Stimulated activated CD4-positive, alpha-beta T cell treated with anti-CD3 and anti-CD28 coated beads, Interleukin-12 subunit alpha, Interleukin-12 subunit beta, amount 100 ng/mL, for 4 hours (primary cell): ENCODE data around the gene APOBEC3C.
"Not testable (repeated sequence)": the region's sequence is repeated elsewhere in the genome, so short reads cannot be mapped to it uniquely, and the experiment has no call there.

ENCODE experiments used
- DNase-seq: peaks from one replicate; pipeline ENCODE4 v3.0.0-alpha.2; 2020

Gene APOBEC3C

DNA sequence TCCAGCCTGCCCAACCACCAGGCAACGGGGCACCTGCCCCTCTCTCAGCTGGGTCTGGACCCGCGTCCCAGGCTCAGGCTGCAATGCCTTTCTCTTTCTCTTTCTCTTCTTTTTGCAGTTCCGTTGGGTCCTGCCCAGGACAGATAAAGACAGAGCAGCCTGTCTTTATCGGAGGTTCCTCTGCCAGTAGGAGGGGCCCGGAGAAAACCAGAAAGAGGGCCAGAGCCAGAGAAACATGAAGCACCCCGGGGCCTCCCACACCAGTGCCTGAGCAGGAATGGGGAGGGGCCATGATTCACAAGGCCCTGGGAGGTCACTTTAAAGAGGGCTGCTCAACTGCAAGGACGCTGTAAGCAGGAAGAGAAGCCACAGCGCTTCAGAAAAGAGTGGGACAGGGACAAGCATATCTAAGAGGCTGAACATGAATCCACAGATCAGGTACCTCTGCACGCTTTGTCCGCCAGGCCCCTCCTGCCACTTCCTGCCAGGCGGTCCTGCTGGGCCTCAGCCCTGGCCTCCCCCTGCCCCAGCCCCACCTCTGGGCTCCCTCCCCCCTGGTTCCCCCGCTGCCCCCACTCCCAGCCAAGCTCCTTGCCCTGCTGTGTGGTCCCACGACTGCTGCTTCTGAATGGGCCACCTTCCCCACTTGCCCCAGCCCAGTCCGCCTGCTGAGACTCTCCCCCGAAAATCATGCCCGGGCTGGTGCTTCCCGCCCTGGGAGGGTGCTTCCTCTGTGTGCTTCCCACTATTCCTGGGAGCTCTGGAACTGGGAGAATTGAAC, at the start of gene APOBEC3C:
Gene APOBEC3C (plus strand): TSS at position 316 of the 781 bp plus-strand sequence. CDS start 106 bp downstream, at position 422.
- peak; percentile 64 for DNase-seq

GRCh38 chr22:38964306-38964705, 49.8 kb upstream of the APOBEC3C start:
- no peak for DNase-seq

GRCh38 chr22:38964989-38965388, 49.1 kb upstream of the APOBEC3C start:
- no peak for DNase-seq

- DNase-seq, result no peak
These were observed 48.3 kb upstream of the APOBEC3C start for GRCh38 chr22:38965614-38966379.

GRCh38 chr22:38966380-38966702, 47.7 kb upstream of the APOBEC3C start:
- DNase-seq, result no peak

- no peak for DNase-seq
These were observed 47.1 kb upstream of the APOBEC3C start for GRCh38 chr22:38966942-38967341.

DNA sequence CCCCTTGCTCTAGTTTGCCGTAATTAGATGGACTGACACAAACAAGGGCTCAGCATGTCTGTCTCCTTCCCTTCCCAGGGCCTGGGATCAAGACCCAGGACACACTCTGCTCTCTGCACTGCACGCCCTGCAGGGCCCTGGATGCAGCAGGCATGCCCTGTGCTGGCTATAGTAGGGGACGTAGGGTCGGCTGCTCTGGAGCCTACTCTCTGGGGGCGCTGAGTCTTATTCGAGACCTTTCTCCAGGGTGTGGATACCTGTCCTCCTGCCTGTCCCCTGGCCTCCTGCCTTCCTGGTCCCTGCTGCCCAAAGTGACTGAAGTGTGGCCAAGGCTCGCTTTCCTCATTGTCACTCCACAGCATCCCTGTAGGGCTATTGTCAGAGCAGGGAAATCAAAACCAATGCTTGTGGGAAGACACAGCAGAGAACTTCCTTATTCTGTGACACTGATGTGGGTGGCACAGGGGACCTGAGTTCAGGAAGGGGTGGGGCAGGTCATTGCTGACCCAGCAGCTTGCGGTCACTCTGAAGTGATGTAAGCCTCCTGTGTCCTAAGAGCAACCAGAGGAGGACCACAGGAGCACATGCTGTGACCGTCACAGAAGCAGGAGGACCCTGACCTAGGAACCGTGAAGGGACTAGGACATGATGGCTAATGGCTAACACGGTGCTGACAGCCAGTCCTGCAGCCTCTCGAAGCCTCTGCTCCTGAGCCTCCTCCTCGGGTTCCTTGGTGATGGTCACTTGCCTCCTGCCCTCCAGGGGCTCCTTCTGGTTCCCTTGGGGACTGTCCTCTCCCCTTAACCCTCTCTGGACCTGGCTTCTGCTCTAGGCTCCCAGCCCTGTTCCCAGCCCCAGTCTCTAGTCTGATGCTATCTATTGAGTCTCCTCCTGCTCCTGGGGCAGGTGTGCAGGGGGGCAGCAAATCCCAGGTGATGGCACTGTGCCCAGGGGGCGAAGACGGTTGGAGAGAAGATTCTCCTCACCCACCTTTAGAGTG, 46.3 kb upstream of the APOBEC3C start:
- no peak for DNase-seq

- no peak for DNase-seq
These were observed 45.3 kb upstream of the APOBEC3C start for GRCh38 chr22:38968801-38969200.

- DNase-seq, result no peak
These were observed 43.5 kb upstream of the APOBEC3C start for GRCh38 chr22:38970551-38970950.

- no peak for DNase-seq
These were observed 42.9 kb upstream of the APOBEC3C start for GRCh38 chr22:38971202-38971601.

DNA sequence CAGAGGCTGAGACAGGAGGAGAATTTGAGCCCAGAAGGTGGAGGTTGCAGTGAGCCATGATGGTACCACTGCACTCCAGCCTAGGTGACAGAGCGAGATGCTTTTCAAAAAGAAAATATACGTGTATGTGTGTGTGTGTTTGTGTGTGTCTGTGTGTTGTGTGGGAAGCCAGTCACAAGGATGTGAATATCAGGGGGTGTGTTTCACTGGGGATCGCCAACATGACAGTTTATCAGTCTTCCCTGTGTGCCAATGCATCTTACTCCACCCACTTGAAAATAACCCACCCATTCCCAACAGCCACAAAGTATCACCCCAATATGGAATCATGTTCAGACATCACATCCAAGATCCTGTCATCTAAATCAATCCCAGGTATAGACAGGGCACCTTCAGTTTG, 42.3 kb upstream of the APOBEC3C start:
- DNase-seq, result no peak

GRCh38 chr22:38972558-38972957, 41.5 kb upstream of the APOBEC3C start:
- DNase-seq, result no peak

- DNase-seq, result peak; percentile 58
These were observed 40.5 kb upstream of the APOBEC3C start for GRCh38 chr22:38973289-38974169.

DNA sequence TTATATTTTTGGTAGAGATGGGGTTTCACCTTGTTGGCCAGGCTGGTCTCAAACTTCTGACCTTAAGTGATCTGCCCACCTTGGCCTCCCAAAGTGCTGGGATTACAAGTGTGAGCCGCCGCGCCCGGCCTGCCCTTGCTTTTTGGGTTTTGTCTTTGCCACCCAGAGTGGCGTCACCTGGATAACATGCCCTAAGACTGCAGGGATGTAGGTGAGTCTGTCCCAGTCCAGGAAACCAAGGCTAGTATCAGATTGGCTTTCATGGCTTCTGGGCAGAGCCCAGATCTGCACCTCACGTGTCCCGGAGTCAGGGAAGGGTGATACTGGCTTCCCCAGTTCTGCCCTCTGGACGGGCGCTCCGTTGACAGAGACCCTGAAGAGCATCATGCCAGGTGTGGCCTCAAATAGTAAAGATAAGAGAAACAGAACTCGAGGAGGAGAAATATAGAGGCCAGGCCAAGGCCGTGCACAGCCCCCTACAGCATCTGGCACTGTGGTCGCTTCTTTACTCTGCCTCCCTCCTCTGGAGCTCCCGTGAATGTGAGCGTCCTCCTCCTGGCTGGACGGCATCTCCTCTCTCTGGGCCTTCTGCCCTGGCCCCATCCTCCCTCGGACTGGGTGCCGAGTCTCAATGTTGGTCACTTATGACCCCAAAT, 39.8 kb upstream of the APOBEC3C start:
- DNase-seq, result no peak

- no peak for DNase-seq
These were observed 39.3 kb upstream of the APOBEC3C start for GRCh38 chr22:38974826-38975175.

GRCh38 chr22:38977289-38977688, 36.8 kb upstream of the APOBEC3C start:
- DNase-seq, result not testable (repeated sequence)

DNA sequence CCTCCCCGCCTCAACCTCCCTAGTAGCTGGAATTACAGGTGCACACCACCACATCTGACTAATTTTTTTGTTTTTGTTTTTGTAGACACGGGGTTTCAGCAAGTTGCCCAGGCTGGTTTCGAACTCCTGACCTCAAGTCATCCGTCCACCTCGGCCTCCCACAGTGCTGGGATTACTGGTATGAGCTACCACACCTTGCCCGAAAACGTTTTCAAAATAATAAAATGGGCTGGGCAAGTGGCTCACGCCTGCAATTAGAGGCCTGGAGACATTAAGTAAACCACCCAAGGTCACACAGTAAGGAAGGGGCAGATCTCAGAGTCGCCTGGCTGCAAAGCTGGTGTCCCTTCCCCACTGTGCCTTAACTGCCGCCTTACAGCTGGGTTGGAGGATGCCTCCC, 33.5 kb upstream of the APOBEC3C start:
- not testable (repeated sequence) for DNase-seq

DNA sequence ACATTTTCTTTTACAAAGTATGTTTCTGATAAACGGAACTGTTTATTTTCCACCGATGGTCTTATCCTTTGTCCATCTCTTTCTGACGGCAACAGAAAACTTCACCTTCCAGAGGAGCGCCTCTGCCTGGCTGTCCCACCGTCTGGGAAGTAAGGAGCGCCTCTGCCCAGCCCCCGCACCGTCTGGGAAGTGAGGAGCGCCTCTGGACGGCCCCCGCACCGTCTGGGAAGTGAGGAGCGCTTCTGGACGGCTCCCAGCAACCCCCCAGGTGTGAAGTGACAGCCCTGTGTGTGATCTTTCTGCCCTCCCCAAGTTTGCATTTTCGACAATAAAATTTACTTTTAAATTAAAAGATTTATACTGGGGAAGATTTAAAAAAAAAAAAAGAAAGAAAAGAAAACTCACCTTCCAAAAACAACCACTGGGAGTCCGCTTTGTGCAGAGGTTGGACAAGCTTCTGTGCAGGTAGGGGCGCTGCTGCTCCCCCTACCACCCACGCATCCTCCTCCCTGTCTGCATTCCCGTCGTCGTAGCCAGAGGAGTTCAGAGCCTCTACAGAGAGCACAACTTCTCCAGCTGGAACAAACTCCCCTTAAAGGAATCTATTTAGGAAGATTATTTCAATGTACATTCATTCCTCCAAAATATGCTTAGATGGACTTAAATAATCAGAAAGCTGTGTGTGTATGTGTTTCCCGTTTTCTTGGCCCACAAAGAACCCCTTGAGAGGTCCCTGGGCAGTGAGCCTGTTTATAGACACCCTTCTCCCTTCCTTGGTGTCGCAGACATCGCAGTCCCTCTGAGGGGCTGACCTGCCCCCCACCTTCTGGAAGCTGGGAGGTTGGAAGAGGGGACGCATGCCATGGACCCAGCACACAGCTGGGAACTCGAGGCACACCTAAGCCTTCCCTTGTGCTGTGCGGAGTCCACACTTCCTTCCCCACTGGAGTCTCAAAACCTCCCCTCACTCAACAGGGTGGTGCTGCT, 32.8 kb upstream of the APOBEC3C start:
- no peak for DNase-seq

DNA sequence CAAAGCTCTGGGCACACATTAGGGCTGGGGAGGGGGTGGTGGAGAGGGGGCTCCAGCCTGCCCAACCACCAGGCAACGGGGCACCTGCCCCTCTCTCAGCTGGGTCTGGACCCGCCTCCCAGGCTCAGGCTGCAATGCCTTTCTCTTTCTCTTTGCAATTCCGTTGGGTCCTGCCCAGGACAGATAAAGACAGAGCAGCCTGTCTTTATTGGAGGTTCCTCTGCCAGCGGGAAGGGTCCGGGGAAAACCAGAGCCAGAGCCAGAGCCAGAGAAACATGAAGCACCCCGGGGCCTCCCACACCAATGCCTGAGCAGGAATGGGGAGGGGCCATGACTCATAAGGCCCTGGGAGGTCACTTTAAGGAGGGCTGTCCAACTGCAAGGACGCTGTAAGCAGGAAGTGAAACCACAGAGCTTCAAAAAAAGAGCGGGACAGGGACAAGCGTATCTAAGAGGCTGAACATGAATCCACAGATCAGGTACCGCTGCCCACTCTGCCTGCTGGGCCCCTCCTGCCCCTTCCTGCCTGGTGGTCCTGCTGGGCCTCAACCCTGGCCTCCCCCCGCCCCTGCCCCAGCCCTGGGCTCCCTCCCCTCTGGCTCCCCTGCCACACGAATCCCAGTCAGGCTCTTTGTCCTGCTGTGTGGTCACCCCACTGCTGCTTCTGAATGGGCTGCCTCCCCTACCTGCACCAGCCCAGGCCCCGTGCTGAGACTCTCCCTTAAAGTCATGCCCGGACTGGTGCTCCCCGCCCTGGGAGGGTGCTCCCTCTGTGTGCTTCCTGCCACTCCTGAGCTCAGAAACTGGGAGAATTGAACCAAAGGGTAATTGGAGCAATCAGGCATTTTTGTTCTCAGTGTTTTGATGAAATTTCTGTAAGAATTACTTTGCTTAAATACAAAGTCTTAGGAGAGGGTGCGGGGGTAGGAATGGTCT, 31.8 kb upstream of the APOBEC3C start, which contains the start of gene APOBEC3B:
Gene APOBEC3B (plus strand): TSS at position 356 of the 936 bp plus-strand sequence. CDS start 107 bp downstream, at position 463.
- peak; percentile 34 for DNase-seq
